GM19328 (cell line): ENCODE measurements around the gene FBXO24.
A peak's percentile ranks its signal among the peaks of the same experiment; 100 is the strongest.

Source experiments
- ATAC-seq: cut with Tn5 transposase; IDR thresholded peaks from one replicate; pipeline ENCODE4 v1.9.1; 2021; ENCODE audit warnings: mild to moderate bottlenecking, moderate library complexity; ENCODE audit not compliant: unreplicated experiment

FBXO24 gene

DNA sequence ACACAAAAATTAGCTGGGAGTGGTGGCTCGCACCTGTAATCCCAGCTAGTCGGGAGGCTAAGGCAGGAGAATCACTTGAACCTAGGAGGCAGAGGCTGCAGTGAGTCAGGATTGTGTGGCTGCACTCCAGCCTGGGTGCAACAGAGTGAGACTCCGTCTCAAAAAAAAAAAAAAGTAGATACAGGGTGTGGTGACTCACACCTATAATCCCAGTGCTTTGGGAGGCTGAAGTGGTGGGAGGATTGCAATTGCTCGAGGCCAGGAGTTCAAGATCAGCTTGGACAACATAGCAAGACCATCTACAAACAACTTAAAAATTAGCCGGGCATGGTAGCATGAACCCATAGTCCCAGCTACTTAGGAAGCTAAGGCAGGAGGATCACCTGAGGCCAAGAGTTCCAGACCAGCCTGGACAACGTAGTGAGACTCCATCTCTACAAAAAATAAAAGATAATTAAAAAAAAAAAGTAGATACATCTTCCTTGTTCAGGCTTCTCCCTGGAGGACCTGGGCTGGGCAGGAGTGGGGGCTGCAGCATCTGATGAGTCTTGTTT lies 28.3 kb downstream of the FBXO24 start:
- no peak for ATAC-seq

DNA sequence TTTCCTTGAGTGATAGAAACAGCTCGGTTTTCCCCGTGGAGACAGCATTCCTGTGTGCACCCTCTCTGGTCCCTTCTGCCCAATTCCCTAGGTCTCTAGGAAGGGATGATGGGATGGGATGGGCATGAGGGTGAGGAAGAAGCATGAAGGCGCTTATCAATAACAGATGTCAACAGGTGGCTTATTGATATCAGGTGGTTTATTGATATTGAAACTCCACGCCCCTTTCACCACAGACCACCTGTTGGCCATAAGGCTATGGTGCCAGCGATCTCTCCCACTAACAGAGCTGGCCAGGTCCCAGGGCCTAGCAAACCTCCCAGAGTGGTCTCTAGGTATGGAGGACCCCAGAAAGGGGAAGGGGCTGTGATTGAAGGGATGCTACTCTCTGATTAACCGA lies 34.1 kb downstream of the FBXO24 start:
- ATAC-seq: no peak

DNA sequence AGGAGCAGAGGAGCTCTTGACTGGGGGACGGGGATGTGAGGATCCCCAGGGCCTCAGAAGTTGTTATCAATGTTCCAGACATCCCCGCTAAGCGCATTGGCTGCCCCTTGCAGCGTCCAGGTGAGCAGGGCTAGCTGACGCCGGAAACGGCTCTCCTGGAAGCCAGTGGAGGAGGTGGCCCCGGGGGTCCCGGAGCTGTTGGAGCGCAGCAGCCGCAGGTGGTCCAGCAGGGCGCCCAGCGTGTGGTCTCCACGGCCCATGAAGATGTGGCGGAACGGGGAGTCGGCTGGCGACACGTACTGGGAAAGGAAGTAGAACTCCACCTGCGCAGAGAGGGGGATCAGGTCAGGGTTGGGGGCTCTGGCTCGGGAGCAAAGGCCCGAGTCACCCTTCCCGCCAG lies 34.7 kb downstream of the FBXO24 start:
- ATAC-seq: no peak

DNA sequence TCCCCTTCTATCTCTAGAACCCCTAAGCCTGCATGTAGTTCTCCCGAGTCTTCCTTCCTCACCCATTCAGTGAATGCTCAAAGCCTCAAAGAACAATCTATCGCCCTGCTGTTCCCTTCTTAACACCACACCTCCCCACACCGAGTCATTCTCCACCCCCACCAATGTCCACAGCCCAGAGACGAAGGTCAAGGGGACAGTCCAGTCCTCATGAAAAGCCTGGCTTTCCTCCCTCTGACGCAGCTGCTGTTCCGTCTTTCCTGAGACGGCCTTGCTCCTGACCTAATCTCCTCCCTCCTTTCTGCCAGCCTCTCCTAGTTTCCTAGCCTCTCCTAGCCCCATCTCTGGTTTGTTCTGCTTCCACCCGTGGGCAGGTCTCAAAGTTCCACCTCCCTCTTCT lies 35.4 kb downstream of the FBXO24 start:
- ATAC-seq: no peak

DNA sequence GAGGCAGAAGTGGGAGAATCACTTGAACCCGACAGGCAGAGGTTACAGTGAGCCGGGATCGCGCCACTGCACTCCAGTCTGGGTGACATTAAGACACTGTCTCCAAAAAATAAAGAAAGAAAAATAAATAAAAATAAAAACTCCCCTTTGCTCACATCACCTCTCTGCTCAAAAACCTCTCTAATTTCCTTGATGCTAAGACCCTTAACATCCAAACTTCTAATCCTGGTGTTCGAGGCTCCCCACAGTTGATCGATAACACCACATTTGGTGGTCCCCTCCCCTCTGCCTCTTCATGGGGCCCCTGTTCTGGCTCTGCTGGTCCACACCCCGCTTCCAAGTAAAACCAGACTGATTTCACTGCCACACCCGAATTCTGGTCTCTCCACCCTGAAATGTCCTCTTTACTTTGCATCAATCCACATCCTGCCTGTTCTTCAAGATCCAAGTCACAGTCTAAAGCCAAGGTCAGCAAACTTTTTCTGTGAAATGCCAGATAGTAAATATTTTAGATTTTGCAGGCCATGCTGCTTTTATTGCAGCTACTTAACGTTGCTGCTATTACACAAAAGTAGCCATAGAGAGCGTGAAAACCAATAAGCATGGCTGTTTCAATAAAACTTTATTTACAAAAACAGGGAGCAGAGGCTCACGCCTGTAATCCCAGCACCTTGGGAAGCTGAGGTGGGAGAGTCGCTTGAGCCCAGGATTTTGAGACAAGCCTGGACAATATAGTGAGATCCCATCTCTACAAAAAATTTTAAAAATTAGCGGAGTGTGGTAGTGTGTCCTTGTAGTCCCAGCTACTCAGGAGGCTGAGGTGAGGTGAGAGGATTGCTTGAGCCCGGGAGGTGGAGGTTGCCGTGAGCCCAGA lies 38.1 kb downstream of the FBXO24 start:
- no peak for ATAC-seq

DNA sequence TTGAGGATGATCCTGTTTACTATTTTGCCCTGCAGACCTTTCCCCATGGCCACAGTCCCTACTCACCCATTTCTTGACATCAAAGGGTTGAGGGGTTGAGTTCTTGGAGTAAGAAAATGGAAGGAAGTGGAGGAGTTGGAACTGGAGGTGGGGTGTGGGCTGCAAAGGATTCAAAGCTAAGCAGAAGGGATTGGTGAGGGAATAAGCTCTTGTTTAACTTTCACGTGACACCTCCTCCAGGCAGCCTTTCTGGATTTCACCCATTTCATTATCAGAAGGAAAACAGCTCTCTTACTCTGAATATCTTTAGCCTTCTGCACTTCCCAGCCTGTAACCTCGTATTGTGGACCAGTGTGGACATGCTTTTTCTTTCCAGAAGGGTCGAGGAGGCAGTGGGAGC lies 39.9 kb downstream of the FBXO24 start:
- ATAC-seq: no peak

DNA sequence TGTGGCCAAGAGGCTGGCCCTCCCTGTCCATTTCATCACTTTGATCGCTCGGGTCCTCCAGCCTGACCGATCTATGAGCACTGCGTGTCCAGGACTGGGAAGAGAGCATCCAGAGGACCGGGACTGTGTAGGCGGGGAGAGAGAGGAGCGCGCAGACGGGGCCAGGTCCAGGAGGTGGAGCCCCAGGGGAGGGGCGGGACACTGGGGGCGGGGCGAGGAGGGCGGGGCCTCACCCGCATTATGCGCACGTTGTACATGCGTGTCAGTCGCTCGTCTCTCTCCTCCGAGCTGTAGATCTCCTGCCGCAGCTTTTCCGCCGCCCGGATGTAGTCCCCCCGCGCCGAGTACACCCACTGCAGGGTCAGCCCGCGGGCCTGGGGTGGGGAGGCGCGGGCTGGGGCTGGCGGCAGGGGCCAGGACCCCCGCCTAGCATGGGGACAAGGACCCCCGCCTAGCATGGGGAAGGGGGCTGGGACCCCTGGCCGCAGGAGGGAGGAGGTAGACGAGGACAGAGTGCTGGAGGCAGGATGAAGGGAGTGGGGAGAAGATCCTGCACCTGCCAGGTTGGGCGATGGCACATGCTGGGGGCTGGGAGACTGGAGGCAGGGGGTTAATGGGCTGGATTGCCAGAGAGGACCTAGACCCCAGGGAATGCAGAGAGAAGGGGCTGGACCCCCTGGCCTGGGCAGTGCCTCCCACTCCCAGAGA lies 40.6 kb downstream of the FBXO24 start:
- ATAC-seq: peak; percentile 68

DNA sequence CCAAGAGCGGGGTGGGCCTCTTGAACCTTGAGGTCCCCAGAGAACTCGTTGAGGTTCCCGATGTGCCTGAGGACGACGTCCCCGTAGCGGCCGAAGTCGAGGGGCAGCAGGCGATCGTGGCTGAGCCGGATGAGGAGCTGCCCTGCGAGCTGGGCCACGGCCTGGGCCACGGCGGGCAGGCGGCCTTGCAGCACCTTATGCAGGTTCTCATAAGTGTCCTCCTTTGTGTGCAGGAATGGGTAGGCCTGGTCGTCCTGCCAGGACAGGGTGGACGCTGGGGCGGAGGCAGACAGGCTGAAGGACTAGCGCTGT lies 41.1 kb downstream of the FBXO24 start:
- no peak for ATAC-seq

DNA sequence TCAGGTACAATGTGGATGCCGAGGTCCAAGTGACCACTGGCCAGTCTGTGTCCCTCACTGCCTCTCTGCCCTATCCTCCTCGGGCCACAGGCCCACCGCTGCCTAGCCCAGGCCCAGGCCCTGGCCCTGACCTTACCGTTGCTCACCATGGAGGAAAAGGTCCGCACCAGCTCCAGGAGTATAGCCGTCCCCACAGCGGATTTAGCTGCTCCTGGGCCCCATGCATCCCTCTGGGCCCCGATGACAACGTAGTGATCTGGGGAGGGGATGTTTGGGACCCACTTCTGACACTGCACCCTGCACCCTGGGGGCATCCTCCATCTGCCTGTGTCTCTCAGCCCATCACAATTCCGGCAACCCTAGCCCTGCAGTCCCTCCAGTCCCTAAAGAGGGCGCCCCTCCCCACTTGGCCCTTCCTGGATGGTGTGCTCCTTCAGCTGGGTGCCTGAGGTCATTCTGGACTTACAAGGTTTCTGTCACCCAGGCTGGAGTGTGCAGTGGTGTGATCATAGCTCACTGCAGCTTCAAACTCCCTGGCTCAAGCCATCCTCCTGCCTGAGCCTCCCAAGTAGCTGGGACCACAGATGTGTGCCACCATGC lies 43.1 kb downstream of the FBXO24 start:
- no peak for ATAC-seq

DNA sequence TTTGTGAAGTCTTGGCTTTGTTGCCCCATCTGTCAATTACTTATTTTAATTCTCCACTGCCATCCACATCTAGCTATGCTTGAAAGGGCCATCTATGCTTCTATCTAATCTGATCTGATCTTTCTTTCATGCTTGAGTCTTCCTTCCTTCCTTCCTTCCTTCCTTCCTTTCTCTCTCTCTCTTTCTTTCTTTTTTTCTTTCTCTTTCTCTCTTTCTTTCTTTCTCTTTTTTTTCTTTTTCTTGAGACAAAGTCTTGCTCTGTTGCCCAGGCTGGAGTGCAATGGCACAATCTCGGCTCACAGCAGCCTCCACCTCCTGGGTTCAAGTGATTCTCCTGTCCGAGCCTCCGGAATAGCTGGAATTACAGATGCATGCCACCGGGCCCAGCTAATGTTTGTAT lies 43.9 kb downstream of the FBXO24 start:
- ATAC-seq: no peak

DNA sequence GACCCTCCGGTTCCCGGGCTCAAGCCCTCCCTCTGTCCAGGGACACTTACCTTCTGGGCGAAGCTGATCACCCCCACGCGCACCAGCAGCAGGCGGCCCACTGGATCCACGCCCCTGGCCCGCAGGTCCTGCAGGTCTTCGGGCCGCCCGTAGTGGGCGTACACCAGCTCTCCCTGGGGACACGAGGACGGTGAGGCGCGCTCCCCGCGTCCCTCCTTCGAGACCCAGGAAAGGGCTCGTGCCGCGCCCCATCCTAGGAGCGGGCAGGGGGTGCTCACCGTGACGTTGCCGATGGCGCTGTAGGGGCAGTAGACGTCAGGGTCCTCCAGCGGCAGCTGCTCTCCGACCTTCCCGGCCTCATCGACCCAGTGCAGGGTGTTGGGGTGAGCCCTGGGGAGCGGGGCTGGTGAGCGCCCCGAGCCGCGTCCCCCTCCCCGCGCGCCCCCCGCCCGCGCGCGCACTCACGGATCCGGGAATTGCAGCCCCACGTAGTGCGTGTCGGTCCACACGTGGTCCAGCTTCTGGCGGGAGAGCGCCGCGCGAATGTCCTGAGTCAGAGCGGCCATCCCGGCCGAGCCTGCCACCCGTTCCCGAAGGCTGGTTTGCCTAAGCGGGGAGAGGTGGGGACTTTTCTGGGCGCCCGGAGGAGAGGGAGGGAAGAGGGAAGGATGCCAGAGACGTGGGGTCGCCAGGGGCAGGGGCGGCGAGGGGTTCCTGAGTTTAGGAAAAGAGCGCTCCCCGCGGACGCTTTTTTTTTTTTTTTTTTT lies 47.0 kb downstream of the FBXO24 start:
- peak; percentile 59 for ATAC-seq

DNA sequence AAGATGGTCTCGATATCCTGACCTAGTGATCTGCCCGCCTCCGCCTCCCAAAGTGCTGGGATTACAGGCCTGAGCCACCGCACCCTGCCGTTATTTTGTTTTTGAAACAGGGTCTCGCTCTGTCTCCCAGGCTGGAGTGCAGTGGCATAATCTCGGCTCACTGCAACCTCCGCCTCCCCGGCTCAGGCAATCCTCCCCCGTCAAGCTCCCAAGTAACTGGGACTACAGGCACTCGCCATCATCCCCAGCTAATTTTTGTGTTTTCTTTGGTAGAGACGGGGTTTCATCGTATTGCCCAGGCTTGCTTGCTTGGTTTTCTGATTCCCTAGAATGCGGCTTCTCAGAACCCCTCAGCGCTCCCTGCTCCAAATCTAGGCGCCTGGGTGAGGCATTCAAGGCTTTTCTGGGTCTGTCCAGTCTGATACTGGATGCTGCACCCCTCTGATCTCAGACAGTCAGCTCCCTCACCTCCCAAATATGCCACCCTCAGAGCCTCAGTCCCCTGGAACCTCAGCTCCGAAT lies 53.9 kb downstream of the FBXO24 start:
- ATAC-seq: no peak

DNA sequence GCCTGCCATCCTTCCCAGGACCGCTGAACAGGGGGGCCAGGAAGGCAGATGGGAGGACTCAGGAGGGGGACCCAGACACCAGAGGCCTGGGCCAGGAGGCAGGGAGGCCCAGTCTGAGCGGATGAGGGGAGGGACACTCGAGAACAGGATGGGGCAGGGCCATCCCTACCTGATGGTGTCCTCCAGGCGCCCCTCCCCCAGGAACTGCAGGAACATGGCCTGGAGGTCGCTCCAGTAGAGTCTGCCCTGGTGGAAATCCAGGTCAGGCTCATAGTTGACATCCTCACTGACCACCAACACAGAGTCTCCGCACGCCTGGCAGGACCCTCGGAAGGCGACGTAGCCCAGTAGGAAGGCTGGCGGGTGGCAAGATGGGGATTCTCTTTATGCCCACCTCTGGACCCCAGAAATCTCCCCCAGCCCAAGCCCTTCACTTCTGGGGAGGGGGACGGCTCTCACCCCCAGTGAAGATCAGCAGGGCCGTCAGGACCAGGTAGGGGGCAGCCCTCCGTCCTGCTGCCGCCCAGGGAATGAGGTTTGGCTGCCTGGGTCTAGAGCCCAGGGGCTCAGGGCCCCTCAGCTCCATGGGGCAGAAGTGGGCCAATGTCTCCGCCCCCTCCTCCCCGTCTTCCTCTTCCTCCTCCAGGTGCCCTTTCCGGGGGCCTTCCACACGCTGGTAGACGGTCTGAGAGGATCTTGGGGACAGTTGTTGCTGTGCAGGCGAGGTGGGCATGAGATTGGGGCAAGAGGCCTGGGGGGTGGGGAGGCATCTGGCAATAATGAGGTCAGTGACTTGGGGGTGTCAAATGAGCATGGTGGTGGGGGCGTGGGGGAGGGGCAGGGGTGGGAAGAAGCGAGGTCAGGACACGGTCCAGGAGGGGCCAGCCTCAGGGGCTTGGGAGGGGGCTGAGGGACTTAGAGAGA lies 54.7 kb downstream of the FBXO24 start:
- no peak for ATAC-seq

DNA sequence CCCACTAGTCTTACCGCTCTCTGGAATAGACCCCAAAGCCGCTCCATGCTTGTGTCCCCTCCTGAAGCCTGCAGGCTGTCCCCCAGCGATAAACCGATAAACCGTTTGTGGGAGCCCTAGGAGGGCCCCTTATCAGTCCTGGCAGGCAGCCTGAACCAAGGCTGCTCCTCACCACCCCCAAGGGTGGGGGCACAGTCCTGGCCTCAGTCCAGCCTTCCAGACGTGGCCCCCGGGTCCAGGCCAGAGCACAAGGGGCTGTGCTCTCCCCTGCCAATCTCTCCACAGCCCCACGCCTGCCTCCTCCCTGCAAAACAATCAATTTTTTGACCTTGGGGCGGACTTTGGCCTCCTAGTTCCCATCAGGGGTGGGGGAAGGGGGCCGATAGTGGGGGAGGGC lies 55.3 kb downstream of the FBXO24 start, which contains the start of gene TFR2:
TFR2 (minus strand) TSS at position 90 of the 397 bp plus-strand sequence; CDS start at position 47, 43 bp downstream.
- ATAC-seq: no peak

DNA sequence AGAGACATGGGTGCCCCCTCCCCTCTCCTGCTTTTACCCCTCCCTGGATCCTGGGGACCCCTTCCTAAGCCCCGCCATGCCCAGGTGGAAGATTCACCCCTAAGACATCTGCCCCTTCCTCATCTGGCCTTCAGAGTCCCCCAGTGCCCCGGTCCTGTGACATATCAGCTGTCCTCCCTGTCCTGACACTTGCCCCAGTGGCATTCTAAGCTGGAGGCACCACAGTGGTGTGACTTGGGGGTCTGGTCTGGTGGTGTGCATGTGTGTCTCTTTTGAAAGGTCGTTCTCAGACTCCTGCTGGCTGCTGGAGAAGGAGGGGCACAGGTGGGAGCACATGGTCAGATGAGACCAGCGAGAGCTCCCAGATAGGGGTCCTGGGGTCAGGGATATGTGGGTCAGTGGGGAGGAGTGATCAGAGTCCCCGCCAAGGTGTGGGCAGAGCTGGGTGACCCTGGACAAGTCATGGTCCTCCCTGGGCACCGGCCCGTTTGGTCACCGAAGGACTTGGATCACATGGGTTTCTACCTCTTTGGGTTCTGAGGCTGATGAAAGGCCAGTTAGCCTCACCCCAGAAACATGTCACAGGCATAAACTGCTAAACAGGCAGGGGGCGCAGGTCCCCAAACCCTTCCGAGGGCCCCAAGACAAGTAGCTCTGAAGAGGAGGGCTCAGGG lies 55.9 kb downstream of the FBXO24 start:
- no peak for ATAC-seq

DNA sequence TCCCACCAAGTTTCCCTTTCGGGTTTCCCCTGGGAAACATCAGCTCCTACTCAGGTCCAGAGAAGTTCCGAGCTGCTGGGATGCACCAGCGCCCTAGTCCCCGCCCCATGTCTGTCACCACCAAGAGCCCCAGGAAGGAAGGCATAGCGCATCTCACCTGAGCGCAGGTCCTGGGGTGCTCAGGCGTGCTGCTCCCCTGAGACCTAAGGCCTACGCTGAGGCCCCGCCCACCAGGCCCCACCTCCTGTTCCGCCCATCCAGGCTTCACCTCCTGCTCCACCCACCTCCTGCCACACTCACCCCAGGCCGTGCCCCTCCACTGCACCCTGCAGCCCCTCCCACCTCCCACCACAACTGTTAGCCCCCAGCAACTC lies 56.4 kb downstream of the FBXO24 start:
- ATAC-seq: no peak

DNA sequence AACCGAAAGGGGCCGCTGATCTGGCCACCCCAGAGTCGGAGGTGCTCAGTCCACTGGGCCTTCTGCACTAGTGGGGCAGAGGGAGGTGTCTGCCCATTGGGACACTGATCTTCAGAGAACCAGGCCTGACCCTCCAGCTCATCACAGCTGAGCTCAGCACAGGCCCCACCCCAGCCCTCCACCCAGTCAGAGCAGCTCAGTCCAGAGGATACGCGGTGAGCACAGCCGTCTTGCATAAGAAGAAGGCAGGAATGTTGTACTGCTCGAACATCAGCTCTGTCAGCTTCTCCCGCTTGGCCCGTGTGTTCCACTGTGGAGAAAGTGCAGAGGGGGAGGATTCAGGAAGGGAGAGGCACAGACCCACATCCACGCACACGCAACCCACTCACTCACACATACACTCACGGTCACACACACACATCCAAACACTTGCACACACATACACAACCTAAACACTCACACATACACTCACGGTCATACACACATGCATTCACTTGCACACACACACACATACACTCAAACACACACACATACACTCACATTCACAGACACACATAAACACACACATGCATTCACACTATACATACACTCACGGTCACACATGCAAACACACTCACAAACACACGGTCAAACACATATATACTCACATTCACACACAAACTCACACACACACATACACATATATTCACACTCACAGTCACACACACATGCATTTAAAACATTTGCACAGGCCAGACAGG lies 63.9 kb downstream of the FBXO24 start:
- no peak for ATAC-seq
